ENCODE measurements around the gene RBM20. TPM values are rescaled to one million over a fixed set of nuclear protein-coding genes. Genes with fewer than 3 reads are reported as not detected.

The RBM20 gene
- total and polyA plus RNA-seq, 7 donors = 0.23 to 7.8 (median 5.4) TPM; not detected in 1

DNA sequence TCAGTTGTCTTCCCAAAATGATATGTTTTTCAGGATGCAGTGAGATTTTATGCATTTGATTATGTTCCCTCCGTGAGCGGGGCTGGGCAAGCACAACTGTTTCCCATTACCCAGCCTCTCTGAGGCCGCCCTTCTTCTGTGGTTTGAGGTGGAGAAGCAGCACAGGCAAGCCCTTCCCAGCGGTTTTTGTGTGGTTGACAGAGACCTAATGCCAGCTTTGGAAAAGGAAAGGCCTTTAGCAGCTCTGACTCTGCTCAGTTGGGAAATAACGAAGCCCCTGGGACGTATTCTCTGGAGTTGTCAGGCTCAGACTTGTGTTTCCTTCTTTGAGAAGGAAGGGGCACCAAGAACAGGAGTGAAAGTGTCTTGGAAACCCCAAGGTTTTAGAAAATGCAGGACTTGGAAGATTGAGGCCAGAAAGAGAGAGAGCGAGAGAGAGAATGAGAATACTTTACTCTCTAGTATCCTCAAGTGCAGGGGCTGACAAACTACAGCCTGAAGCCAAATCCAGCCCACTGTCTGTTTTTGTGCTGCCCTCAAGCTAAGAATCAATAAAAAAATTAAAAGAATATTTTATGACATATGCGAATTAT is 207.0 kb downstream of the RBM20 start:
- Histone ChIP-seq H3K36me3 (no peaks in the 10 kb centered on the region), H3K27me3 (no peaks in the 10 kb centered on the region), H3K4me1 (no peaks in the 10 kb centered on the region), H3K27ac (no peak overlapping the region), H3K9me3 (no peaks in the 10 kb centered on the region), H3K4me3 (no peak overlapping the region)
- peak; percentile 61 for DNase-seq
- TF ChIP-seq EP300 (IDR thresholded peaks at IDR 0.05) = no peak
- TF ChIP-seq, protein P1, sequence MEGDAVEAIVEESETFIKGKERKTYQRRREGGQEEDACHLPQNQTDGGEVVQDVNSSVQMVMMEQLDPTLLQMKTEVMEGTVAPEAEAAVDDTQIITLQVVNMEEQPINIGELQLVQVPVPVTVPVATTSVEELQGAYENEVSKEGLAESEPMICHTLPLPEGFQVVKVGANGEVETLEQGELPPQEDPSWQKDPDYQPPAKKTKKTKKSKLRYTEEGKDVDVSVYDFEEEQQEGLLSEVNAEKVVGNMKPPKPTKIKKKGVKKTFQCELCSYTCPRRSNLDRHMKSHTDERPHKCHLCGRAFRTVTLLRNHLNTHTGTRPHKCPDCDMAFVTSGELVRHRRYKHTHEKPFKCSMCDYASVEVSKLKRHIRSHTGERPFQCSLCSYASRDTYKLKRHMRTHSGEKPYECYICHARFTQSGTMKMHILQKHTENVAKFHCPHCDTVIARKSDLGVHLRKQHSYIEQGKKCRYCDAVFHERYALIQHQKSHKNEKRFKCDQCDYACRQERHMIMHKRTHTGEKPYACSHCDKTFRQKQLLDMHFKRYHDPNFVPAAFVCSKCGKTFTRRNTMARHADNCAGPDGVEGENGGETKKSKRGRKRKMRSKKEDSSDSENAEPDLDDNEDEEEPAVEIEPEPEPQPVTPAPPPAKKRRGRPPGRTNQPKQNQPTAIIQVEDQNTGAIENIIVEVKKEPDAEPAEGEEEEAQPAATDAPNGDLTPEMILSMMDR (IDR thresholded peaks at IDR 0.05) = no peak
- TF ChIP-seq POLR2A (IDR thresholded peaks at IDR 0.05) = no peak
- no peak for TF ChIP-seq POLR2AphosphoS5 (IDR thresholded peaks at IDR 0.05)
- intact Hi-C loops (cut with DNase I) = no loop called here
- WGBS, 2 donors = 63 to 80% methylated on average over 8 of the region's 8 CpGs

DNA sequence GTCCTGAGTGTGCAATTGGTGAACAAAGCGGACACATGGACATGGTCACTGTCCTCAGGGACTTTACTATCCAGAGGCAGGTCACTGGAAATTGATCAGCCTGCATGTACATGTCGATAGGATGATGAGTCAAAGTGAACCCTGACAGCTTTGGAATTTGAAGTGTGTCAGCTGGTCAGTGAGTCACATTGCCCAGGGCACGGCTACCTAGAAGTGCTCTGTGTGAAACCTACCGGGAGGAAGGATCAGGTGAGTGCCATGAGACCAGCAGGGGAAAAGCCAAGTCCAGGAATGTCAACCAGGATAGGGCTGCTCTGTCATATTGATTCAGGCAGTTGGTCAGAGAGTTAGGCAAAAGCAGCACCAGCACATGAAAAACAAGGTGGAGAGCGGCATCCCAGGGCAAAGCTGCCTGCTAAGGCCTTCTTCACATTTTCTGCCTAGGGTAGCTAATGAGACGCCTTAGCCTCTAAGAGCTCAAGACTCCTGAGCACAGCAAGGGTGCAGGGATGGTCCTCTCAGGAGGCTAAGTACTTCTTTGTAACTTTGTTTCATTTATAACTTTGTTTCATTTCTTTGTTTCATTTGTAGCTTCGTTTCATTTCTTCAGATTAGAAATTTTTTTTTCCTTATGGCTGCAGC is 208.2 kb downstream of the RBM20 start:
- intact Hi-C loops (cut with DNase I) = no loop called here
- Histone ChIP-seq H3K4me1 (peaks cover 0 to 3% (median 2%) of the 10 kb centered on the region in 4 donors), H3K27ac (no peak overlapping the region), H3K4me3 (no peak overlapping the region), H3K36me3 (no peaks in the 10 kb centered on the region), H3K9me3 (no peaks in the 10 kb centered on the region), H3K27me3 (no peaks in the 10 kb centered on the region)
- peak; percentile 36 for DNase-seq
- 62 to 66% methylated on average over 7 of the region's 7 CpGs for WGBS, 2 donors
- TF ChIP-seq, protein P1 (IDR thresholded peaks at IDR 0.05) = no peak
- TF ChIP-seq EP300 (IDR thresholded peaks at IDR 0.05) (no peak), POLR2A (IDR thresholded peaks at IDR 0.05) (no peak), POLR2AphosphoS5 (IDR thresholded peaks at IDR 0.05) (no peak)

DNA sequence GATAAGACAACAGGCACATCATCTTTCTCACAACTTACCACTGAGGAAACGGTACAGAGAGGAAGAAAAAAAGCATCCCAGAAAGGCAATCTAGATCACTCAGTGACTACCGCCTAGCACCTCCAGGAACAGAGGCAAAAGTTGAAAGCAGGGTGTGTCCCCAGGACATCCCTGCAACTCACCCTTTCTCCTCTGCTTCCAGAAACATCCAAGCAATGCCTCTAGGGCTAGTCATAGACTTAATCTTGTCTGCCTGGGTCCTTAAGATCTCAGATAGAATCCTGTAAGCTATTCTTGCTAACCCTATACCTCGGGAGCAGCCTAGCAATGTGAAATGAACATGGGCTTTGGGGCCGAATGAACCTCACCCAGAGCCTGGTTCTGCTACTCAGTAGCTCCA is 208.8 kb downstream of the RBM20 start:
- no peak overlapping the region for H3K27ac ChIP-seq
- no peak overlapping the region for H3K4me3 ChIP-seq
- TF ChIP-seq EP300 (IDR thresholded peaks at IDR 0.05) = no peak
- H3K4me1 ChIP-seq = peaks cover 0 to 9% (median 7%) of the 10 kb centered on the region in 4 donors
- H3K27me3 ChIP-seq = no peaks in the 10 kb centered on the region
- 55 to 75% methylated on average over 4 of the region's 4 CpGs for whole genome bisulfite sequencing, 2 donors
- intact Hi-C loops (cut with DNase I) = no loop called here
- no peaks in the 10 kb centered on the region for H3K9me3 ChIP-seq
- no peaks in the 10 kb centered on the region for H3K36me3 ChIP-seq
- no peak for DNase-seq

DNA sequence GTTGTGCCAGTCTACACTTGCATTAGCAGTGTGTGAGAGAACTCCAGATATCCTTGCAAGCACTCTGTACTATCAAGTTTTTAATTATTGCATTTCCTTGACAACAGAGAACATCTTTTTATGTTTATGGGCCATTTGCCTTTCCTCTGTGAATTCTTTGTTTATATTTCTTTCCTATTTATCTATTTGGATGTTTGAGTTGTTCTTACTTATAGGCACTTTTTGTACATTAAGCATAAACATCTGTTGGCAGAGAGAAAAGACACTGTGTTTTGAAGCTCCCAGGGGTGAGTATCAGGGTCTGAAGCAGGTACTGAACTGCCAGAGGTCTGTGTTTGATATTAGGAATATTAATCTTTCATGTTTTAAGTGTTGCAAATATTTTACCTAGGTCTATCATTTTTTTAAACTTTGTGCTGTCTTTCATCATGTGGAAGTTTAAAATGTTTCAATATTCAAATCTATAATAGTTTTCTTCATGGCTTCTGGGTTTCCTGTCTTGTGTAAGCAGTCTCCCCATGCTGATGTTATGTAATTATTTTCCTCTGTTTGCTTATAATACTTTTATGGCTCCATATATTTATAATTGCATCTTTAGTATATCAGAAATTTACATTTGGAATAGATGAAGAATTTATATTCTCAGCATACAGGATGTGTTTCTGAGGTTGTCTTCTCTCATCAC is 209.9 kb downstream of the RBM20 start:
- H3K27ac ChIP-seq = no peak overlapping the region
- TF ChIP-seq EP300 (IDR thresholded peaks at IDR 0.05) = no peak
- TF ChIP-seq, protein P1 (IDR thresholded peaks at IDR 0.05) = no peak
- H3K9me3 ChIP-seq = no peaks in the 10 kb centered on the region
- no peaks in the 10 kb centered on the region for H3K27me3 ChIP-seq
- no peaks in the 10 kb centered on the region for H3K36me3 ChIP-seq
- H3K4me3 ChIP-seq = no peak overlapping the region
- no peak for DNase-seq
- intact Hi-C loops (cut with DNase I) = no loop called here
- peaks cover 0 to 15% (median 10%) of the 10 kb centered on the region in 4 donors for H3K4me1 ChIP-seq

Measured in sigmoid colon (tissue), 7 donors.